NCI-H774 (cell line): ENCODE data around the gene MED12L.

Experiments used
- DNase-seq: peaks from one replicate; lab custom pipeline; 2025; lab: John Stamatoyannopoulos, UW

Gene MED12L

DNA sequence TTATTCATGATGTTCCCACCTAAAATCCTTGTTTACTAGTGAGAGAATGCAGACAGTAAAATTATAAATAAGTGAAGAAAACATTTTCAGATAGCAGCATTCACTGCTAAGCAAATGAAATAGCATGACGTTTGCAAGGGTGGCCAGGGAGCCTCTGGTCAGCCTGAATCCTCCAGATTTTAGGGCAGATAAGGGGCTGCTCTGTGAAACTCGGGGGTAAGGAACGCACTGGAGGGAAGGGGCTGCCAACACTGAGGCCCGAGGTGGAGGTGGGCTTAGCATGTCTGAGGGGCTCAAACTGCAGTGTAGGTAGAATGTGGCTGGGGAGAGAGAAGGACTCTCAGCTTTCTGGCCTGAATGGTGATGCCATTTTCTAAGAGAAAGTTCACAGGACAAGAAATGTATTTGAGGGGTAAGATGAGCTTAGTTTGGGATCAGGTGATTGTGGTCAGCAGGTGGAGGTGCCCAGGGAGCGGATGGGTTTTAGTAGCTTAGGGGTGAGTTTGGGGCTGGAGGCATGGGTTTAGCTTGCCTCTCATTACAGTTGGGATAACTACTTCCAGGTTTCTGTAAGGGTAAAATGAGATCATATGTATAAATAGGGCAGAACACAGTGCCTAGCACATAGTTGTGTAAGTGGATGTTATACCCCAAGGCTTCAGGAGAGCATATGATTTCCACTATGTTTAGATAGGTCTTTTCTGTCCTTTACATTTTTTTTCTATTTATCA is 97.0 kb downstream of the MED12L start:
- DNase-seq, result no peak

GRCh38 chr3:151183265-151183671 is 97.8 kb downstream of the MED12L start:
- DNase-seq, result no peak

- no peak for DNase-seq
These were observed 105.6 kb downstream of the MED12L start for GRCh38 chr3:151191095-151191494.

- no peak for DNase-seq
These were observed 107.1 kb downstream of the MED12L start for GRCh38 chr3:151192545-151192944.

DNA sequence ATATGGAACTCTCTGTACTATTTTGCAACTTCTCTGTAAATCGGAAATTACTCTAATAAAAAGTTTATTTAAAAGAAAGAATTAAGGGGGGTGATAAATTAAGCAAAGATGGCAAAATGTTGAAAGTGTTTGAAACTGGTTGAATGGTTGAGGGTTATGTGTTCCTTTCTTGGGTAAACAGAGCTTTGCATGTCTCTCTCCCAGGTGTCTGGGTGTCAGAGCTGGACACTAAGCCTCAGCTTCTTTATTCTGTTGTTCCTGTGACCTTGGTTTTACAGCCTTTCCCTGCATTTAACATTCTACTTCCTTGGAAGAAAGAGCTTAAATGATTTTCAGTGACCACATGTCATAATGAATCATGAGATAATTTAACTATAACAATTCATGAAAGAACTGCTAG is 110.4 kb downstream of the MED12L start:
- DNase-seq, result no peak

DNA sequence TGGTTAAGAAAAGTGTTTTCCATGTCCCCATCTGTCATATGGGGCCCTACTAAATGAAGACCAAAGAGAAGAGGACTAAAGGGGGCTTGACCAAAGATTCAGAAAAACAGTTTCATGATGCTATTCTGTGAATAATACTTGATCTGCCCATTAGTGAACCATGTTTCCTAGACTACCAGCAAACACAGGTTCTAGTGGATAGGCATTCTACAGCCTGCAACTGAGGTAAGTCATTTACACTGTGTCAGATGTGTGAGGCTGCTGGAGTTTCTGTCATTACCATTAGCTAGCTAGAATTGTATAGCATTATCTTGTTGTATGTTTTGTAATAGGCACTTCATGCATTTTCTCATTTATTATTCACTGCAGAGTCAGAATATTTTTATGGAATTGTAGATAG is 111.0 kb downstream of the MED12L start:
- peak; percentile 13 for DNase-seq

DNA sequence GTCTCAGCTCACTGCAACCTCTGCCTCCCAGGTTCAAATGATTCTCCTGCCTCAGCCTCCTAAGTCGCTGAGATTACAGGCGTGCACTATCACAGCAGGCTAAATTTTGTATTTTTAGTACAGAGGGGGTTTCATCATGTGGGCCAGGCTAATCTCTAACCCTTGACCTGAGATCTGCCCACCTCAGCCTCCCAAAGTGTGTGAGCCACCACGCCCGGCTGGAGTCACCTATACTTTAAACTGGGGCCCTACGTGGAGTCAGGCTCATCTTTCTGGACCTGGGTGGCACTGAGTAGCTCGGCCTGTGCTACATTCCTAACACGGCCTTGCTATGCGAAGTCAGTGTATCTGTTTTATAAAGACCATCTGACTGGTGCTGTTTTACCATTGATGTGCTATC is 111.8 kb downstream of the MED12L start:
- DNase-seq, result no peak

GRCh38 chr3:151197981-151198767 is 112.7 kb downstream of the MED12L start:
- no peak for DNase-seq

DNA sequence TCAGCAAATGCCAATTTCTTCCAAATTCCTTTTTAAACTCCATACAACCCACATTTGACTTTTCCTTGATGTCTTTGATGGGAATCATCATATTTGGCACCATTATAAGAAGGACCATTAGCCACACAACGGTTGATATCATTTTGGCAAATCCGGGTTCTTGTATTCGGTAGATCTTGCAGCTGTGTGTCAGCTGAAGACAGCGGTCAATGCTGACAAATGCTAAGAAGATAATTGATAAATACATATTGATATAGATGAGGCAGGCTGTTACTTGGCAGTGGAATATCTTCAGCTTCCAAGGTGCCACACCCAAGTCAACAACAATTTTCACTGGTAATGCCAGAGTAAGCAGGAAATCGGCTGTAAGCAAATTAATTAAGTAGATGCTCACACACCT is 113.4 kb downstream of the MED12L start:
- DNase-seq, result no peak

- DNase-seq, result no peak
These were observed 114.3 kb downstream of the MED12L start for GRCh38 chr3:151199554-151200438.

- DNase-seq, result no peak
These were observed 115.1 kb downstream of the MED12L start for GRCh38 chr3:151200586-151200985.

GRCh38 chr3:151201051-151201730 is 115.7 kb downstream of the MED12L start:
- no peak for DNase-seq

DNA sequence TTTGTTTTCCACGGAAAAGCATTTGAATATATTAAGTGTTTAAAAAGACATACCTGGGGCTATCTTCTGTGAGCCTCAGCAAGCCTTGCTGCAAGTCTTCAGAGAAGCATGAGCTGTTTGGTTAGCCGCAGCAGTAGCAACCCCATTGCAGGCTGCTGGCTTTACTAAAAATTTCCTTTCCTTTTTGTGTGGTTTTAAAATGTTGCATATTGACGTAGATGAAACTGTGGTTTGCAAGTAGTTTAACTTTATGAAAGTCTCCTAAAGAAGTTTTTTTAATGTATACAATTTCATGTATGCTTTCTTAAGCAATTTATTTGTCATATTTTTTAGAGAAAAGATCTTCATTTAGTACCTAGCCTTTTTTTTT is 117.6 kb downstream of the MED12L start, which contains the start of gene GPR171:
Gene GPR171 (minus strand): TSS at position 166 of the 370 bp plus-strand sequence. CDS start 3,830 bp downstream, outside the sequence.
- no peak for DNase-seq

- DNase-seq, result no peak
These were observed 119.3 kb downstream of the MED12L start for GRCh38 chr3:151204530-151205402.

- no peak for DNase-seq
These were observed 120.0 kb downstream of the MED12L start for GRCh38 chr3:151205482-151205881.

DNA sequence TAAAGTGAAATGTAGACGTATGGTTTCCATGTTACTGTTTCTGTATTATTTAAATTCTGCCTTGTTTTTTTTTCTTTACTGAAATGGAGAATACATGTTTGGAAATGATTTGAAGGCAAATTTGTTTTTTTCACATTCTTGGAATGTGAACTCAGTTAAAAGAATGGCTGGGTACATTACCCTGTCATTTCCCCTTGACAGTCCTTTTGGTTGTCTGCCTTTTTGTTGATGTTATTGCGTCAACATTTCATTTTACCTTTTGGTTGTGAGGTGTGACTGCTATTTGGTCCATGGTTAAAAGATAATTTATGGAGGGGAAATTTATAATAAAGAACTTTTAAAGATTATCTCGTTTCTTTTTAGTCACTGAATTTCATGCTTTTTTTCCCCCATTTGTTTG is 120.7 kb downstream of the MED12L start:
- no peak for DNase-seq

DNA sequence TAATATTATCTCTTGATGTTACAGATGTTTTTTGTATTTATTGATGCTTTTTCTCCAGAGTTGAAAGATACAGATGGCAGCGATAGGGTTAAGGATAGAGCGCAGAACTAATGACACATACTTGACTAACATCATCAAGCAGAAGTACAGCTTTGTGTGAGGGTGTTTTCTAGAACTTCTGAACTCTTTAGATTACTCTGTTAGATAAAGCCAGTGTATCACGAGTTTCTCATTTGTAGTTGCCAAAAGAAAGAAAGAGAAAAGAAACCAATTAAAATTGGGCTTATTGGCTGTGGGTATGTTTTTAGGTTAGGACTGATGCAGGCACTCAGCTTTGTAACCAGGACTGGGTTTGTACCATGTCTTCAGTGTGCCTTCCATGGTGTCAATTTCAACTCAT is 124.2 kb downstream of the MED12L start:
- no peak for DNase-seq

- peak; percentile 12 for DNase-seq
These were observed 125.4 kb downstream of the MED12L start for GRCh38 chr3:151210676-151211381.

DNA sequence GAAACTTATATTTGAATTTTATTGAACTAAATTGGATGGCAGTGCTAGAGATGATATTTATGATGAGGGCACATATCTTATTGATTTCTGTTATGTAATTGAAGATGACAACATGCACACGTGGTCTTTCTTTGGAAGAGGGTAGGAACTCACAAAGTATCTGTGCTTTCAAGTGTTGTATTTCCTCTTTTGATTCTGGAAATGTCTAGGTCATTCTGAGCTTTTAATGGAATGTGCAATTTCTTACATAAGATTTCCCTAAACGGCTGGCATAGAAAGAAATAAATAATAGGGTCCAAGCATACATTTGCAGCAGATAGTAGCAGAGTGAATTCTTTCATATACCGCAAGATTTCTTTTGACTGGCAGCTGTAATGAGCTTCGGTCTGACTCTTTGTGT is 127.7 kb downstream of the MED12L start:
- no peak for DNase-seq

DNA sequence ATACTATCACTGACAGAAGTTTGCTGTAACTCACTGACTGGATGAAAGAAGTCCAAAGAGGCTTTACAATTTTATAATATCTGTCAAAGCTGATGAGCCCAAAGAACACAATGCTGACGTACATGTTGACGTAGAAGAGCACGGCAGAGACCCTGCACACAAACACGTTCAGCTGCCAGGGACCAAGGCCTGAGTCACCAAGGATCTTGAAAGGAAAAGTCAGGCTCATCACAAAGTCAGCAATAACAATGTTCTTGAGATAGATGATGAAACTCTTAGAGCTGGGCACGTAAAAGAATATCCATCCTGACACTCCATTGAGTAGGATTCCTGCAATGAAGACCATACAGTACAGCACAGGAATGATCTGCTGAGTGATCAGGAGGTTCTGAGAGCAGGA is 128.4 kb downstream of the MED12L start:
- DNase-seq, result no peak
